Renal cortex interstitium (tissue), 11 donors: ENCODE data around the gene COL4A1. TPM values are rescaled to one million over a fixed set of nuclear protein-coding genes. Genes with fewer than 3 reads are reported as not detected.
A peak's percentile ranks its signal among the peaks of the same experiment; 100 is the strongest.

Experiments used
- DNase-seq, 11 donors: peaks; one replicate each; pipeline ENCODE4 v3.0.0-alpha.2; 2013; ENCODE audit warnings: low read depth in 9 of 11, low spot score in 4 of 11; ENCODE audit errors: extremely low read depth in 1 of 11
- polyA plus RNA-seq, 3 donors: library from polyadenylated mRNA; unstranded; fragments of 120-200 nt; gene quantifications; one replicate each; pipeline ENCODE4 v1.2.1, GENCODE V29; 2013; ENCODE audit not compliant: insufficient read length in 3 of 3

Gene COL4A1
- polyA plus RNA-seq, 3 donors = 537 to 578 (median 563) TPM

DNA sequence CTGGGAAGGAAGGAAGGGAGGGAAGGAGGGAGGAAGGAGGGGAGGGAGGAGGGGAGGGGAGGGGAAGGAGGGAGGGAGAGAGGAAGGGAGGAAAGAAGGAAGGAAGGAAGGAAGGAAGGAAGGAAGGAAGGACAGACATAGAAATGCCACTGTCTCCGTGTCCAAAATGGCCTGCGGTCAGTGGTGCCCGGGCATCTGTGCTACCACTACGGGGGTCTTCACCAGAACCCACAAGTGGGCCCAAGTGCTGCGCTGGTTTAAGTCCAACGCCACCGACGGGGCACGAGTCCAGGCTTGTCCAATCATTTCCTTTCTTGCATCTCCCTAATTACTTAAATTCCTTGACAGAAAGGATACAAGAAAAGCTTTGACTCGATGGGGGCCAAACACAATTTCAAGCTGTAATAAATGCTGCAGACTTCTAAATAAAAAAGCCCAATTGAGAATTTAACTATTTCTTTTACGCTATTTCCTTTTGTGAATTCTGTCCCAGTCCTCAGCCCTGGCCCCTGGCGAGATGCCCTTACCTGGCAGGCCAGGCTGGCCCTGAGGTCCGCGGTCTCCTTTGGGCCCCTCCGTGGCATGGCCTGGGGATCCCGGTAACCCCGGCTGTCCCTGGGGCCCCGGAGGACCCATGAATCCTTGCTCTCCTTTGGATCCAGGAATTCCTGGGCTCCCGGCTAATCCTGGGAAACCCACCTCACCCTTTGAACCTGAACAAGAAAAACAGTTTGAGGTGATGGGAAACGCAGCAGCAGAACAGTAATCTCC is 136.8 kb downstream of the COL4A1 start:
- no peak for DNase-seq

DNA sequence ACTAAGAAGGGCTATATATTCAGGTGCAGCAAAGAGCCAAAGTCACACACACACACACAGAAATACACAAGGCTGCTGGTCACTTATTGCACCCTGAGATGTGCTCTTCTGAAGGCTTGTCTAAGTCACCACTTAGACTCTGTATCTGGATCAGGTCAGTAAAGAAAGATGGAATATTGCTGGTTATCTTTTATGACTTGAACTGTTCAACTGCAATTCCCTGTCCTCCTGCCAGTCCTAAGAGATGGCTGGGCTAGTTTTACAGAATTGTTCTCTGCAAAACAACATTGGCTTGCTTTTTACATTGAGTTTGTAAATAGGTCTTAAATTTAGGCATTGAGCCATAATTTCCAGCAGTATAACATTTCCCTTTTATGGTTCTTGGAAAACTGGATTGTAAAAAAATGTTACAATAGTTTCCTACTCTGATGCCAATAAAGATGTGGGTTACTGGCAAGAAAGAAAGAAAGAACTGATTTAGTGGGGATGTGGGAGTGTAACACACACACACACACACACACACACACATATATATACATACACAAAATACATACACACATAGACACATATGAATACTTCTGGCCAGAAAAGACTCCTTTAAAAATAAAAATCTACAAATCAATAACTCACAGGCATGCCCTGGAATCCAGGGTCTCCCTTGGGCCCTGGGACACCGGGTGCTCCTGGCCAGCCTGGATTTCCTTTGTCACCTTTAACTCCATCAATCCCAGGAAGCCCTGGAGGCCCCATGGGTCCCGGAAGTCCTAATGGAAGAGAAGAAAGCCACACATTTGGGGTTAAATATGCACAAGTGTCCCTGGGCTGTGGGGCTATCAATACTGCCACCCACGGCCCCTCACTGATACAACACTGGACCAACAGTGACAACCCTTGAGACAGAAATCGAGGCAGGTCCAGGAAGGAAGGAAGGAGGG is 137.7 kb downstream of the COL4A1 start:
- DNase-seq = peak in 2 of 11 donors; percentile 8 to 9

GRCh38 chr13:110166598-110166997 is 140.4 kb downstream of the COL4A1 start:
- DNase-seq = no peak

- DNase-seq = no peak
Measured at GRCh38 chr13:110164706-110165105, 142.3 kb downstream of the COL4A1 start.

DNA sequence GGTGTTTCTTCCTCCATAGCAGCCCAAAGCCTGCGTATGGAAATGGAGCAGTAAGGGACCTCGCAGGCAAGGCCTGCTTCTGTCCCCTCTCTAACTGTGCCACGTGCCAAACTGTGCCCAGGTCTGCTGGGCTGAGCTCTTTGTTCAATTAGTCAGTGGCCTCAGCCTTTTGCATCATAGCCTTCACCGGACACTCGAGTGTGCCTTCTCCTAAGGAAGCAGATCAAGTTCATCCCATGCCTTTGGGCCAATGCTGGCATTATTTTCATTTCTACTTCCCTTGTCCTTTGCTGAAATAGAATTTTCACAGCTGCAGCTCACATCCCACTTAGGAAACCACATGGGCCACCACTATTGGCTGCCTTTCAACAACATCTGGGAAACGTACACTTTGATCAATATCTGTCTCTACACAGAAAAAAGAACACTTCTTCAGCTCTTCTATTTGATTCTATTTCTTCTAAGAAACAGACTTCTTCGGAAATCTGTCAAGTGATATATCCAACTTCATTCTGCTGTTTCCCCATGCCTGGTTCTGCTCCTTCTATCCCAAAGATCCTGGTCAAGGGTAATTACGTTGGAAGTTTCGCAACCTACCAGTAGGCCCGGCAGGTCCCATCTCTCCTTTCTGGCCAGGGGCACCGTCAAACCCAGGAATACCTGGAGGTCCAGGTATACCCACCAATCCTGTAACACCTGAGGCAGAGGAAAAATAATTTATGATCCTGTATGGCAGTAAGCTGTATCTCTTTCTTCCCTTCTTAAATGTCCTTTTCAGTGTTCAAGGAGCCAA is 143.9 kb downstream of the COL4A1 start:
- DNase-seq = no peak

DNA sequence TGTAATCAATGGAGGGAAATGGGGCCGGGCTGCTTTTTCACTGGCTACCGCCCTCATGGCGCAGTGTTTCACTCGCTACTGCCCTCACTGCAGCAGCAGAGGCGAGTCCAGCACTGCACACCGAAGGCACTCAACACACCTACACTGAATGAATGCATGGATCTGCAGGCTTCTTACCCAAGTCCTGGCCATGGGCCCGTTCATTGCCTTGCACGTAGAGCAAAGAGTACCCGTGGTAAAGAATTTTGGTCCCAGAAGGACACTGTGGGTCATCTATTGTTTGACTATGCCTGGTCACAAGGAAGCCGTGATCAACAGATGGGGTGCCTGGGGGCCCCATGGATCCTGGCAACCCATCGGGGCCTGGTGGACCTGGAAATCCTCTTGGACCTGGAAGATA is 144.9 kb downstream of the COL4A1 start:
- no peak for DNase-seq

GRCh38 chr13:110161112-110161882 is 145.7 kb downstream of the COL4A1 start:
- no peak for DNase-seq

DNA sequence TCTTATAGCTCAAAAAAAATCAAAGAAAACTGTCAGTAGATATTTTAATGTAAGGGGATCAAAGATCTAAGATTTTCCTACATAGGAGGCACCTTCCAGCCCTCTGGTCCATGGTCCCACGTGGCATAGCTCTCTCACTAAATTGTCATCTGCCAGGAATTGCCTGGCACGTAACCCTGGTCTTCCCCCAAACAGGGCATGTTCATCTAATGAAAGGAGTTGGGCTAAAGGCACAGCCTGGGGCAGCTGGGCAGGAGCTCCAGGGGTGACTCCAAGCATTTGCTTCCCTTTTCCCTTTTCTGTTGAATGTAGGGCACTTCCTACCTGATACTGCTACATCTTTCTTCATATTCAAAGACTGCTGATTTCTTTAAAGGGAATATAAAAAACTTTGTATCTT is 148.7 kb downstream of the COL4A1 start:
- DNase-seq = no peak

GRCh38 chr13:110157718-110158117 is 149.2 kb downstream of the COL4A1 start:
- no peak for DNase-seq

DNA sequence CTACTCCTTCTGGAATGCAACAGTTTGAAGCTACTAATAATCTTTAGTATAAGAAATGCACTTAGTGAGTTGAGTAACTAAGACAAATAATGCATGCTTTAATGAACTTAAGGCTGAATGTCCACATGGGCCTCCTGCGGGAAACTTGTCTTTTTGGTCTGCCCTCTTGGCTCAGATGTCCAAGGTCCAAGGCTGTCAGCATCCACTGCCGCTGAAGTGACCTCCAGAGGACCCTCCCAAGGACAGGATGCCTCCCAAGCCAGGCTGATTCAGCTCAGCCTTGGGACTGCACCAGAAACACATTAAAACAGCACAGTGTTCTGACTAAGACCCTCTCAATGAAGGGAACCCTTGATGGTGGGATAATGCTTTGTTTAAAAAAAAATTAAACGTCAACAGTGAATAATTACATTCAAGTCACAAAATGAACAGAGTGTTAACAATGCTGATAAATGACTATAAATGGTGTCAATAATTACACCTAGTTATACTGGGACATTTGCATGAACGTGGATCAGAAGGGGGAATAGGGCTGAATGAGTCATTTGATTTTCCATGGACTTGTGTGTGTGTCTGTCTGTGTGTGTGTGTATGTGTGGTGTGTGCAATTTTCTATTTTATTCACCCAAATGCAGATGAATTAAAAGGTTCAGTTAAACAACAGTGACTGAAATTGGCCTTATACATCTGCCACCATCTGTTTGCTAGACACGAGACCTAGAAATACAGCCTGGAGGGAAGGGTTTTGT is 150.5 kb downstream of the COL4A1 start:
- no peak for DNase-seq

DNA sequence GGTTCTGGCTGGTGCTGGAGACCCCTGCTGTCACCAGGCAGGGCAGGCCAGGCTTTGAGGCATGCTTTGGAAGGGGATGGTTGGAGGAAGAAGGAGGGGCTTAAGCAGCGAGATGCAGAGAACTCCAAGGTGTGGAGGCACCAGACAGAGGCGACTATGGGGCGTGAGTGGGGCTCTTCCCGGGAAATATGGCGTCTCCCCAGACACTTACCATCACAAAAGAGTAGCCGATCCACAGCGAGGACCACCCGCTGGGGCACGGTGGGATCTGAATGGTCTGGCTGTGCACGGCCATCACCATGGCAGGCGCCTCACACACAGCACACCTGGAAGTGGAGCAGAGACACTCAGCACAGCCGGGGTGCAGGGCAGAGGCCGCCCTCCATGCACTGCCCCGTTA is 151.9 kb downstream of the COL4A1 start:
- DNase-seq = no peak

- DNase-seq = no peak
Measured at GRCh38 chr13:110154410-110154933, 152.5 kb downstream of the COL4A1 start.

GRCh38 chr13:110152351-110152750 is 154.6 kb downstream of the COL4A1 start:
- no peak for DNase-seq

DNA sequence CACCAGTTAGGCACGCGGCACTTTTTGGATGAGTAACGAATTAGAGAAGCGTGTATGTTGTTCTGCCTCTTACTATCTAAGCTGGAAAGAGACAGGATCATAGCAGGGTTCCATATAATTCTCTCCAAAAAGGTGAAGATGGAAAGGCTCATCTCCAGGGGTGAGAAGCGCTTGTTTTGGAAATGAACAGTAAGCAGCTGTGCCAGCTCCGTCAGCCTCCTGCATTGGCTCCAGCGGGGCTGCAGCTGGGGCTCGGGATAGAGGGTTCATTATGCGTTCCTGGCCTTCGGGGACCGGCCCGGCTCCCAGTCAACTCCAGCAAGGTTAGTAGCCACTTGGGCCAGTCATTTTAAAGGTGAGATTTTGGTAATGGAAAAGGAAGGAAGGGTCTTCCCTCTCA is 155.5 kb downstream of the COL4A1 start:
- DNase-seq = no peak

- DNase-seq = no peak
Measured at GRCh38 chr13:110150384-110151101, 156.4 kb downstream of the COL4A1 start.

- DNase-seq = no peak
Measured at GRCh38 chr13:110149036-110149435, 157.9 kb downstream of the COL4A1 start.

GRCh38 chr13:110140099-110140498 is 166.9 kb downstream of the COL4A1 start:
- no peak for DNase-seq
